Breast epithelium (tissue), 4 donors: ENCODE results near the gene FCRL6. TPM values are rescaled to one million over a fixed set of nuclear protein-coding genes. Genes with fewer than 3 reads are reported as not detected.

Experiments used
- DNase-seq, 2 donors: peaks; one replicate each; pipeline ENCODE4 v3.0.0-alpha.2; 2019; ENCODE audit warnings: low spot score in 2 of 2
- H3K27ac ChIP-seq, 2 donors: fragments of 200-600 bp; sonication (generic) in 1 of 2; one replicate each; pipeline ENCODE4 v1.5.1; 2016 to 2019; ENCODE audit warnings: mild to moderate bottlenecking in 1 of 2
- H3K27me3 ChIP-seq, 2 donors: fragments of 200-600 bp; sonication (generic) in 1 of 2; one replicate each; pipeline versions ENCODE4 v1.5.1 to v1.6.0; 2017 to 2019; ENCODE audit warnings: control low read depth in 1 of 2, mild to moderate bottlenecking in 1 of 2
- H3K36me3 ChIP-seq: fragments of 200-600 bp; one replicate; pipeline ENCODE4 v1.5.1; 2019
- H3K4me1 ChIP-seq, 2 donors: fragments of 200-600 bp; sonication (generic); one replicate each; pipeline ENCODE4 v1.5.1; 2016 to 2019; ENCODE audit warnings: control low read depth in 1 of 2
- H3K4me3 ChIP-seq, 3 donors: fragments of 200-600 bp; sonication (generic); 1 replicate in 2 of 3; 2 replicates in 1 of 3; pipeline ENCODE4 v1.5.1; 2016 to 2019; ENCODE audit warnings: mild to moderate bottlenecking in 3 of 3, moderate library complexity in 2 of 3
- H3K9me3 ChIP-seq, 2 donors: fragments of 200-600 bp; sonication (generic) in 1 of 2; one replicate each; pipeline ENCODE4 v1.5.1; 2016 to 2019; ENCODE audit warnings: control low read depth in 1 of 2
- POLR2A ChIP-seq: fragments of 450-650 bp; IDR thresholded peaks from one replicate; pipeline ENCODE4 v1.6.1; 2016; ENCODE audit warnings: antibody characterized with exemption, mild to moderate bottlenecking, moderate library complexity
- POLR2AphosphoS5 ChIP-seq, 3 donors: sonication (generic); formaldehyde crosslinking; IDR thresholded peaks; one replicate each; pipeline ENCODE4 v1.6.1; 2017; ENCODE audit warnings: antibody characterized with exemption in 3 of 3
- intact Hi-C: fragments of 100-400 bp; cut with DNase I; formaldehyde crosslinking; loops from one replicate; pipeline ENCODE4 v1.15.1; 2023; ENCODE audit warnings: low total_unique reads
- total RNA-seq, 3 donors: library from RNA; depleted of rRNA; stranded (reverse); fragments of >200 nt; gene quantifications; one replicate each; pipeline ENCODE4 v1.1.0, GENCODE V29; 2016
- TF ChIP-seq, protein P1 (sequence below), 3 donors: fragments of 450-650 bp; IDR thresholded peaks; one replicate each; pipeline ENCODE4 v1.5.1; 2016 to 2017; ENCODE audit warnings: antibody characterized with exemption in 3 of 3, mild to moderate bottlenecking in 3 of 3, moderate library complexity in 3 of 3

Gene FCRL6
- total RNA-seq, 3 donors from 2014 or later = 0.80 to 2.8 (median 0.98) TPM

DNA sequence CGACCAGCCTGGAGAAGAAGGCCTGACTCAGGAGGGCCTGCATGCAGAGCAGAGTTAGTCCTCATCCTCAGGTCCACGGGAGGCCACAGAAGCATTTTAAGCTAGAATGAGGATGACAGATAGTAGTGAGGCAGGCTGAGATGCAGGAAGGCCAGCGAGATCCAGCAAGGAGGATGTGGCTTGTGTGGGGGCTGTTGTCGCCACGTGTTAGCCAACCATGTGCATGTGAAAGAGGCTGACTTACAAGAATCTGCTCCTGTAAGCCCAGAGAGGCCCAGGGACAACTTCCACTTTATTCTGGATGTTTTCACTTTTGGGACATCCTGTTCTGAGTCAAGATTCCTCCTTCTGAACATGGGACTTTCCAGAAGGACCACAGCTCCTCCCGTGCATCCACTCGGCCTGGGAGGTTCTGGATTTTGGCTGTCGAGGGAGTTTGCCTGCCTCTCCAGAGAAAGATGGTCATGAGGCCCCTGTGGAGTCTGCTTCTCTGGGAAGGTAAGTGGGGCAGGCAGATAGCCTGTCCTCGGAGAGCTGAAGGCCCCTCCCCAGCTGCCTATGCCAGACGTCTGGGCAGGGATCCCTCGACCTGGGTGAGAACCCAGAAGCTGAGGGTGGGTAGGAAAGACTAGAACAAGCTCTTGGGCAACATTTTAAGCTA, 24.4 kb downstream of the FCRL6 start, which contains the start of gene SLAMF8:
Gene SLAMF8 (plus strand): TSS at position 433 of the 661 bp plus-strand sequence. CDS start 26 bp downstream, at position 459.
- peak in 1 of 2 donors; percentile 32 for DNase-seq
- intact Hi-C loops = no loop called here
- H3K27ac ChIP-seq = no peak within 1 kb of the TSS
- H3K4me3 ChIP-seq = peak within 1 kb of the TSS in 1 of 3 donors; percentile 7
- H3K27me3 ChIP-seq = peaks cover 0 to 4% of the 10 kb centered on the region in 2 donors
- H3K4me1 ChIP-seq = no peaks in the 10 kb centered on the region
- no peak for TF ChIP-seq POLR2AphosphoS5 (IDR thresholded peaks at IDR 0.05)
- TF ChIP-seq, protein P1, sequence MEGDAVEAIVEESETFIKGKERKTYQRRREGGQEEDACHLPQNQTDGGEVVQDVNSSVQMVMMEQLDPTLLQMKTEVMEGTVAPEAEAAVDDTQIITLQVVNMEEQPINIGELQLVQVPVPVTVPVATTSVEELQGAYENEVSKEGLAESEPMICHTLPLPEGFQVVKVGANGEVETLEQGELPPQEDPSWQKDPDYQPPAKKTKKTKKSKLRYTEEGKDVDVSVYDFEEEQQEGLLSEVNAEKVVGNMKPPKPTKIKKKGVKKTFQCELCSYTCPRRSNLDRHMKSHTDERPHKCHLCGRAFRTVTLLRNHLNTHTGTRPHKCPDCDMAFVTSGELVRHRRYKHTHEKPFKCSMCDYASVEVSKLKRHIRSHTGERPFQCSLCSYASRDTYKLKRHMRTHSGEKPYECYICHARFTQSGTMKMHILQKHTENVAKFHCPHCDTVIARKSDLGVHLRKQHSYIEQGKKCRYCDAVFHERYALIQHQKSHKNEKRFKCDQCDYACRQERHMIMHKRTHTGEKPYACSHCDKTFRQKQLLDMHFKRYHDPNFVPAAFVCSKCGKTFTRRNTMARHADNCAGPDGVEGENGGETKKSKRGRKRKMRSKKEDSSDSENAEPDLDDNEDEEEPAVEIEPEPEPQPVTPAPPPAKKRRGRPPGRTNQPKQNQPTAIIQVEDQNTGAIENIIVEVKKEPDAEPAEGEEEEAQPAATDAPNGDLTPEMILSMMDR (IDR thresholded peaks at IDR 0.05) = no peak
- TF ChIP-seq POLR2A = no peak
- H3K9me3 ChIP-seq = no peaks in the 10 kb centered on the region
- no peaks in the 10 kb centered on the region for H3K36me3 ChIP-seq

DNA sequence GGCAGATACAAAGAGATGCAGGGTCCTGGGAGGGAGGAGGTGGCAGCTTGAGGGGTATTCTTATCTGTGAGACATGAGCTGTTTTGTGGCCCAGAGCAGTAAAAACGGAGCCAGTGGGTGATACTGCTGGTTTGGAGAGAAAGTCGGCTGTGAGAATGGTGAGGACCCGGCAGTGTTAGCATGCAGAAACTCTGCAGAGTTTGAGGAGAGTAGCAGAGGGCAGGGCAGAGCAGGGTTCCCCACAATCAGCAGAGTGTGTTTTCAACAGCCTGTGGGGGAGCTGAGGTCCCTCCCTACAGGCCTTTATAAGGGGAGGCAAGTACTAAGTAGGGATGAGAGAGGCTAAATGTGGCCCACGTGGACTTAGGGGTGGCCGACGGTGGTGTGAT, 24.9 kb downstream of the FCRL6 start:
- Histone ChIP-seq H3K9me3 (no peaks in the 10 kb centered on the region), H3K27ac (no peak overlapping the region), H3K4me1 (no peaks in the 10 kb centered on the region), H3K36me3 (no peaks in the 10 kb centered on the region), H3K27me3 (peaks cover 0 to 4% of the 10 kb centered on the region in 2 donors), H3K4me3 (peak overlapping the region in 1 of 3 donors; percentile 7)
- TF ChIP-seq POLR2AphosphoS5 (IDR thresholded peaks at IDR 0.05) (no peak), POLR2A (no peak)
- TF ChIP-seq, protein P1 (IDR thresholded peaks at IDR 0.05) = no peak
- DNase-seq = no peak
- intact Hi-C loops = no loop called here

DNA sequence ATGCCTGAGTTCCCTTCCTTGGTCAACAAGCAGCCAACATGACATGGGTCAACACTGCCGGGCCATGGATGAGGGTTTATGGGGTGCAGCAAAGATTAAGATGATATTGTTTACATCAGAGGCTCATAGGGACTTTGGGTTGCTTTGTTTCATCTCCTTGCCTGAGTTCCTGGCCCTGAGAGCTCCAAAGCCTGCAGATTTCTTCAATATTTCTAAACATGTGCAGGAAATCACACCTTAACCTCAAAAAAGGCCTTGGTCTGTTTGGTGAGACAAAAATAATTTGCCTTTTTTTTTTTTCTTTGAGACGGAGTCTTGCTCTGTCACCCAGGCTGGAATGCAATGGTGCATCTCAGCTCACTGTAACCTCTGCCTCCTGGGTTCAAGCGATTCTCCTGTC, 25.4 kb downstream of the FCRL6 start:
- Histone ChIP-seq H3K4me1 (no peaks in the 10 kb centered on the region), H3K9me3 (no peaks in the 10 kb centered on the region), H3K4me3 (no peak overlapping the region), H3K36me3 (no peaks in the 10 kb centered on the region), H3K27me3 (peaks cover 0 to 4% of the 10 kb centered on the region in 2 donors), H3K27ac (no peak overlapping the region)
- DNase-seq = no peak
- TF ChIP-seq, protein P1 (IDR thresholded peaks at IDR 0.05) = no peak
- no peak for TF ChIP-seq POLR2AphosphoS5 (IDR thresholded peaks at IDR 0.05)
- TF ChIP-seq POLR2A = no peak
- intact Hi-C loops = no loop called here

DNA sequence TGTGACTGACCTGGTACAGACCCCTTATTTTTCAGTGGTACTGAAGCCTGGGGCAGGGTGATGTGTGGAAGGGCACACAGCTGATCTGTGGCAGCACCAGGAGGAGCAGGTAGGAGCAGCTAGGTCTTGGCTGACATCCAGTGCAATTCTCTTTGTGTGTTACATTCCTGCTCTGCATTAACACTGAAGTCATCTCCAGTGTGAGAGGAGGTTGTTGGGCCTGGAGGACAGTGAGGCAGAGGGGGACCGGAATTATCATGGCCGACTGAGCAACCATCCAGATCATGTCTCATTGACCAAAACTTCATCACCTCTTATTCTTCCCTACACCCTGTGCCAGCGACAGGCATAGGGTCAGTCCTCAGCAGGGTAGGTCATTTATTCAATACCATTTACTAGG, 26.0 kb downstream of the FCRL6 start:
- no peak overlapping the region for H3K4me3 ChIP-seq
- intact Hi-C loops = no loop called here
- no peaks in the 10 kb centered on the region for H3K36me3 ChIP-seq
- TF ChIP-seq POLR2A (no peak), POLR2AphosphoS5 (IDR thresholded peaks at IDR 0.05) (no peak)
- TF ChIP-seq, protein P1 (IDR thresholded peaks at IDR 0.05) = no peak
- no peaks in the 10 kb centered on the region for H3K4me1 ChIP-seq
- no peak for DNase-seq
- peaks cover 0 to 4% of the 10 kb centered on the region in 2 donors for H3K27me3 ChIP-seq
- no peaks in the 10 kb centered on the region for H3K9me3 ChIP-seq
- no peak overlapping the region for H3K27ac ChIP-seq

DNA sequence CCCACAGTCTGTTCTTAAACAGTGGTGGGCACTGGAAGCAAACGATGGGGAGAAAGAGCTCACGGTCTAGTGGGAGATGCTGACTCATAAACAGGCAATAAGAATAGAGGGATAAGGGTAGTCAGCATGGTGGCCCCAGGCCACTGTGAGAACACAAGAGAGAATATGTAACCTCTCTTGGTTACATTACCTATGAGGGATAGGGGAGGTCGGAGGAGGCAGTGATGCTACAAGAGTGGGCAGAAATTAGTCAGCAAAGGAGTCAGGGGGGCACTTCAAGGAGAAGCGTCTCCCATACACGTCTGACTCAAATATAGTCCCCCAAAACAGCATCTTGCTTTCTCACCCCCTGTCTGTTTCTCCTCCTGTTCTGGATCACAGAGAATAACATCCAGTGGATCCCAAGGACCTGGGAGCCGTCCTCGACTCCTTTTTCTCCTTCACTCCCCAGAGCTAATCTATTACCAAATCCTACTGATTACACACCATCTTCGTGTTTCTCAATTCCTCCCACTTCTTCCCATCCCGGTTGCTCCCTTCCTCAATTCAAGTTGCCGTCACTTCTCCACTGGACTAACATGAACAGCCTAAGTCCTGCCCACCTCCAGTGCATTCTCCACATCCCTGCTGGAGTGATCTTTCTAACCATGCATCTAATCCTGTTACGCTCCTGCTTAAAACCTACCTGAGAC, 26.6 kb downstream of the FCRL6 start:
- H3K4me3 ChIP-seq = no peak overlapping the region
- no peak overlapping the region for H3K27ac ChIP-seq
- H3K4me1 ChIP-seq = no peaks in the 10 kb centered on the region
- no peaks in the 10 kb centered on the region for H3K36me3 ChIP-seq
- no peaks in the 10 kb centered on the region for H3K9me3 ChIP-seq
- no peak for DNase-seq
- TF ChIP-seq POLR2A (no peak), POLR2AphosphoS5 (IDR thresholded peaks at IDR 0.05) (no peak)
- TF ChIP-seq, protein P1 (IDR thresholded peaks at IDR 0.05) = no peak
- intact Hi-C loops = no loop called here
- no peaks in the 10 kb centered on the region for H3K27me3 ChIP-seq
